Measurements from ENCODE around the gene KLK6. TPM values are rescaled to one million over a fixed set of nuclear protein-coding genes. Genes with fewer than 3 reads are reported as not detected.

KLK6 gene
- total RNA-seq, 1 experiment from 2014 or later, result 75.0 TPM

GRCh38 chr19:51000426-51000825, 31.0 kb upstream of the KLK6 start:
- POLR2A ChIA-PET (ENCODE audit: unreplicated experiment), result no interaction called here
- H3K27ac ChIP-seq (ENCODE audit: low read length), result no peak overlapping the region

GRCh38 chr19:50998686-50999085, 29.3 kb upstream of the KLK6 start:
- H3K4me2 ChIP-seq (ENCODE audit: low read length), result no peak overlapping the region
- BruUV-seq (replicated peaks), result no TSS peak
- no peaks in the 10 kb centered on the region for H3K9me3 ChIP-seq (ENCODE audit: low read length)
- ATAC-seq, result no peak
- no peaks in the 10 kb centered on the region for H3K36me3 ChIP-seq (ENCODE audit: low read depth, low read length)
- no peak overlapping the region for H2AFZ ChIP-seq (ENCODE audit: low read length)
- no peaks in the 10 kb centered on the region for H3K9me2 ChIP-seq (replicated peaks; ENCODE audit: low read length)
- intact Hi-C loops (cut with micrococcal nuclease), result no loop called here
- DNase-seq, result no peak
- peaks cover 3% of the 10 kb centered on the region; the same call in 1 of the 2 replicates for H3K27me3 ChIP-seq (ENCODE audit: low read length)
- no peak overlapping the region for H3K9ac ChIP-seq (ENCODE audit: low read length)
- H3K4me1 ChIP-seq (ENCODE audit: insufficient read depth, low read length), result peaks cover 11% of the 10 kb centered on the region
- no peak overlapping the region for H3K4me3 ChIP-seq (ENCODE audit: low read length)
- H3F3A ChIP-seq (ENCODE audit: low read length, unreplicated experiment), result no peaks in the 10 kb centered on the region
- H3K27ac ChIP-seq (ENCODE audit: low read length), result no peak overlapping the region
- ChIA-PET POLR2A (ENCODE audit: unreplicated experiment) (no interaction called here), CTCF (no interaction called here)
- H3K79me2 ChIP-seq (ENCODE audit: low read length), result no peaks in the 10 kb centered on the region
- no peaks in the 10 kb centered on the region for H4K20me1 ChIP-seq (ENCODE audit: low read length)
- no peak for TF ChIP-seq EZH2 (IDR thresholded peaks at IDR 0.05; ENCODE audit: low read length, unreplicated experiment)
- no peak for TF ChIP-seq EZH2phosphoT487 (IDR thresholded peaks at IDR 0.05; ENCODE audit: borderline replicate concordance, low read length)
- TF ChIP-seq, protein P1, sequence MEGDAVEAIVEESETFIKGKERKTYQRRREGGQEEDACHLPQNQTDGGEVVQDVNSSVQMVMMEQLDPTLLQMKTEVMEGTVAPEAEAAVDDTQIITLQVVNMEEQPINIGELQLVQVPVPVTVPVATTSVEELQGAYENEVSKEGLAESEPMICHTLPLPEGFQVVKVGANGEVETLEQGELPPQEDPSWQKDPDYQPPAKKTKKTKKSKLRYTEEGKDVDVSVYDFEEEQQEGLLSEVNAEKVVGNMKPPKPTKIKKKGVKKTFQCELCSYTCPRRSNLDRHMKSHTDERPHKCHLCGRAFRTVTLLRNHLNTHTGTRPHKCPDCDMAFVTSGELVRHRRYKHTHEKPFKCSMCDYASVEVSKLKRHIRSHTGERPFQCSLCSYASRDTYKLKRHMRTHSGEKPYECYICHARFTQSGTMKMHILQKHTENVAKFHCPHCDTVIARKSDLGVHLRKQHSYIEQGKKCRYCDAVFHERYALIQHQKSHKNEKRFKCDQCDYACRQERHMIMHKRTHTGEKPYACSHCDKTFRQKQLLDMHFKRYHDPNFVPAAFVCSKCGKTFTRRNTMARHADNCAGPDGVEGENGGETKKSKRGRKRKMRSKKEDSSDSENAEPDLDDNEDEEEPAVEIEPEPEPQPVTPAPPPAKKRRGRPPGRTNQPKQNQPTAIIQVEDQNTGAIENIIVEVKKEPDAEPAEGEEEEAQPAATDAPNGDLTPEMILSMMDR (conservative IDR thresholded peaks at IDR 0.05; ENCODE audit: low read depth, low read length), result no peak

More at GRCh38 chr19:51000426-51000825, 31.0 kb upstream of the KLK6 start:
- no peaks in the 10 kb centered on the region for H3K9me2 ChIP-seq (replicated peaks; ENCODE audit: low read length)
- peaks cover 3% of the 10 kb centered on the region; the same call in 1 of the 2 replicates for H3K27me3 ChIP-seq (ENCODE audit: low read length)
- no peak overlapping the region for H2AFZ ChIP-seq (ENCODE audit: low read length)
- H3K36me3 ChIP-seq (ENCODE audit: low read depth, low read length), result no peaks in the 10 kb centered on the region
- intact Hi-C loops (cut with micrococcal nuclease), result no loop called here
- ATAC-seq (no peak), DNase-seq (no peak)
- no peaks in the 10 kb centered on the region for H4K20me1 ChIP-seq (ENCODE audit: low read length)
- no peaks in the 10 kb centered on the region for H3K79me2 ChIP-seq (ENCODE audit: low read length)
- no TSS peak for BruUV-seq (replicated peaks)
- H3K9me3 ChIP-seq (ENCODE audit: low read length), result no peaks in the 10 kb centered on the region
- H3K9ac ChIP-seq (ENCODE audit: low read length), result no peak overlapping the region
- H3K4me2 ChIP-seq (ENCODE audit: low read length), result no peak overlapping the region
- CTCF ChIA-PET, result no interaction called here
- H3F3A ChIP-seq (ENCODE audit: low read length, unreplicated experiment), result no peaks in the 10 kb centered on the region
- no peak for TF ChIP-seq EZH2 (IDR thresholded peaks at IDR 0.05; ENCODE audit: low read length, unreplicated experiment)
- TF ChIP-seq EZH2phosphoT487 (IDR thresholded peaks at IDR 0.05; ENCODE audit: borderline replicate concordance, low read length), result no peak
- no peak overlapping the region for H3K4me3 ChIP-seq (ENCODE audit: low read length)
- H3K4me1 ChIP-seq (ENCODE audit: insufficient read depth, low read length), result peaks cover 11% of the 10 kb centered on the region

DNA sequence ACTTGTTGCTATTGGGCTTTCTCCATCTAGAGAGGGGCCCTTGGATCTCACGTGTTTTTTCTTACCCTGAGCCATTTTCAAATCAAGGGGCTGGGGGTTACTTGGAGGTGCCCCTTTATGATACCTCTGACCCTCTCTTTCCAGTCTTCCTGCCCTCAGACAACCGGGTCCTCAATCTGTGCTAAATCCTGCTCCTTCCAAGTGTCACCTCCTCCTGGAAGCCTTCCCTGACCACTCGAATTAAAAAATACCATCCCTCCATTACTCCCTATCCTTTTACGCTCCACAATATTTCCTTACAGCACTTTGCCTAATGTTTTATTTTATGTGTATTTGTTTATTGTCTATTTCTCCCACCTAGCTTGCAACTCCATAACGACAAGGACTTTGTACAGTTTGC, 28.7 kb upstream of the KLK6 start:
- CTCF ChIA-PET, result no interaction called here
- DNase-seq, result no peak
- Histone ChIP-seq H3K27me3 (ENCODE audit: low read length) (peaks cover 3% of the 10 kb centered on the region; the same call in 1 of the 2 replicates), H3K36me3 (ENCODE audit: low read depth, low read length) (no peaks in the 10 kb centered on the region), H3K9ac (ENCODE audit: low read length) (no peak overlapping the region), H3K79me2 (ENCODE audit: low read length) (no peaks in the 10 kb centered on the region), H3K4me2 (ENCODE audit: low read length) (no peak overlapping the region), H3K9me3 (ENCODE audit: low read length) (no peaks in the 10 kb centered on the region), H3K9me2 (replicated peaks; ENCODE audit: low read length) (no peaks in the 10 kb centered on the region), H3K4me3 (ENCODE audit: low read length) (no peak overlapping the region), H3F3A (ENCODE audit: low read length, unreplicated experiment) (no peaks in the 10 kb centered on the region), H3K27ac (ENCODE audit: low read length) (no peak overlapping the region), H3K4me1 (ENCODE audit: insufficient read depth, low read length) (peaks cover 11% of the 10 kb centered on the region), H2AFZ (ENCODE audit: low read length) (no peak overlapping the region), H4K20me1 (ENCODE audit: low read length) (no peaks in the 10 kb centered on the region)
- ATAC-seq, result no peak
- POLR2A ChIA-PET (ENCODE audit: unreplicated experiment), result no interaction called here
- no peak for TF ChIP-seq EZH2phosphoT487 (IDR thresholded peaks at IDR 0.05; ENCODE audit: borderline replicate concordance, low read length)
- TF ChIP-seq, protein P1 (conservative IDR thresholded peaks at IDR 0.05; ENCODE audit: low read depth, low read length), result no peak
- TF ChIP-seq EZH2 (IDR thresholded peaks at IDR 0.05; ENCODE audit: low read length, unreplicated experiment), result no peak
- intact Hi-C loops (cut with micrococcal nuclease), result no loop called here
- BruUV-seq (replicated peaks), result no TSS peak

Data from PC-3 (cell line).